HFF-Myc (cell line): ENCODE results near the gene FBXO31.

ENCODE experiments used
- DNase-seq: peaks from one replicate; pipeline ENCODE4 v3.0.0-alpha.2; 2011; ENCODE audit warnings: low read depth; ENCODE audit errors: extremely low read depth
- H3K4me3 ChIP-seq: replicated peaks from 2 replicates; pipeline ENCODE4 v1.5.1; 2011; ENCODE audit warnings: low read depth, mild to moderate bottlenecking, control low read depth, low read length
- TF ChIP-seq, protein P1 (sequence below): IDR thresholded peaks from 2 replicates; pipeline ENCODE4 v1.5.1; 2012; ENCODE audit warnings: mild to moderate bottlenecking, low read depth, low read length, control low read depth; ENCODE audit errors: missing control alignments

Gene FBXO31

DNA sequence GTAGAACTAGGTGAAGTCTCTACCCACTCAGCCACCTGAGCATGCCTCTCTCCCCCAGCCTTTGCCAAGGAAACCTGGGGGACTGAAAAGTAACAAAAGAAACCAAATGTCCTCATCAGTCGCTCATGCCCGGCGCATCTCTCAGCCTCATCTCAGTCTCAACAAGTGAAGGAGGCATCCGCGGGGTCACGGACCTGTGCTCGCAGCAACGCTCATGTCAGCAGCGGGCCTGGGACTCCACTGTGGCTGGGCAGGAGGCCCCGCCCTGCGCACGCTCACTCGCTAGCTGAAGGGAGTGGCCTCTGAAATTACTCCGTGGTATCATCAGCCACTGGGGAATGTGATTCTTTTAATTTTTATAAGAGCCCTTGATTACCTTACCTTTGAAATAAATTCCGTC lies 39.9 kb upstream of the FBXO31 start:
- no peak for DNase-seq
- H3K4me3 ChIP-seq: no peak overlapping the region
- TF ChIP-seq, protein P1, sequence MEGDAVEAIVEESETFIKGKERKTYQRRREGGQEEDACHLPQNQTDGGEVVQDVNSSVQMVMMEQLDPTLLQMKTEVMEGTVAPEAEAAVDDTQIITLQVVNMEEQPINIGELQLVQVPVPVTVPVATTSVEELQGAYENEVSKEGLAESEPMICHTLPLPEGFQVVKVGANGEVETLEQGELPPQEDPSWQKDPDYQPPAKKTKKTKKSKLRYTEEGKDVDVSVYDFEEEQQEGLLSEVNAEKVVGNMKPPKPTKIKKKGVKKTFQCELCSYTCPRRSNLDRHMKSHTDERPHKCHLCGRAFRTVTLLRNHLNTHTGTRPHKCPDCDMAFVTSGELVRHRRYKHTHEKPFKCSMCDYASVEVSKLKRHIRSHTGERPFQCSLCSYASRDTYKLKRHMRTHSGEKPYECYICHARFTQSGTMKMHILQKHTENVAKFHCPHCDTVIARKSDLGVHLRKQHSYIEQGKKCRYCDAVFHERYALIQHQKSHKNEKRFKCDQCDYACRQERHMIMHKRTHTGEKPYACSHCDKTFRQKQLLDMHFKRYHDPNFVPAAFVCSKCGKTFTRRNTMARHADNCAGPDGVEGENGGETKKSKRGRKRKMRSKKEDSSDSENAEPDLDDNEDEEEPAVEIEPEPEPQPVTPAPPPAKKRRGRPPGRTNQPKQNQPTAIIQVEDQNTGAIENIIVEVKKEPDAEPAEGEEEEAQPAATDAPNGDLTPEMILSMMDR: no peak

DNA sequence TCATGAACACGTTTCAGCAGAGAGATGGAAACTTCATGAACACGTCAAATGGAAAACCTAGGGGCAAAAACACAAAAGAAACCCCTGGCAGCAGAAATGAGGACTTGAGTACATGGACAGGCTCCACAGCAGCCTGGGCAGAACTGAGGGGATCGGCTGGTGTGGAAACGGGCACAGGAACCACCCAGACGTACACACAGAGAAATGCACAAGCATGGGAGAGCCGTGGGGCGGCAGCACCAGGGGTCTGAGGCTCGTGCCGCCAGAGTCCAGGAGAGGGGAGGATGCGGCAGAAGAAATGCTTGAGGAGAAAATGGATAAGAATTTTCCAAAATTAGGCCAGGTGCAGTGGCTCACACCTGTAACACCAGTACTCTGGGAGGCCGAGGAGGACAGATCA lies 38.5 kb upstream of the FBXO31 start:
- H3K4me3 ChIP-seq: no peak overlapping the region
- TF ChIP-seq, protein P1: no peak
- no peak for DNase-seq

DNA sequence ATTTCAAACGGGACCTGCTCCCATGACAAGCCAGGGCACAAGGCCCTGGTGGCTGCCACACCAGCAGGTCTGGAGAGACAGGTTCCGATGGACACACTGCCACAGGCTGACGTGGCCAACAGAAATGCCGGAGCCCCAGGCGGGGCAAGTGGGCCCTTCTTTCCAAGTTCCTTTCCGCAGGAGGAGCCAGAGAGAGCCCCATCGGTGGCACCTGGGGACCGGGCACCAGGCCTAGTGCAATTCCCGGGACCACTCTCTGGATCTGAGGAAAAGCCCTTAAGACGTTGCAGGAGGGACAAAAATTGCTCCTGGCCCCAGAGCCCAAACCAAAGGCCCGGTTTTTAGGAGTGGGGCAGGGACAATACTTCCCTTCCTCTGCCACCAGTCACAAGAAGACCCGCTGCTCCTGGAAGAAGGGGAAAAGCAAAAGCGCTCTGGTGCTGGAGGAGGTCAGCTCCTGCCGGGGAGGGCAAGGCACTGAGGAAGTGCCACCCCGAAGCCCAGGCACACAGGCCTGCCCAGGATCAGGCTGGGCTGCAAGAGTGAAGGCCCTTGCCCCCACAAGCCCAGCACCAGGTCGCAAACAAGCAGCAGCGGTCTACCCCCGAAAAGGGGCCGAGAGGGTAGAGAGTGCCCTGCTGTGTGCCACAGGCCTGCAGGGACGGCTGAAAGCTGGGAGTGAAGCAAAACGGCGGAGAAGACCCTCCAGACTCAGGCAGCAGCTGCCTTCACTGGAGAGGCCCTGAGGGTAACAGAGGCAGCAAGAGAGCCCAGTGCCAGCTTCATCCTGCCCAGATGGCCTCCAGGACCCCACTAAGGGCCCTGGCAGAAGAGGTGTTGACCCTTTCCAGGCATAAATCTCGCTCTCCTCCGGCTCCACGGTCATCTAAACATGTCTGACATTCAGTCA lies 37.7 kb upstream of the FBXO31 start:
- TF ChIP-seq, protein P1: no peak
- no peak for DNase-seq
- H3K4me3 ChIP-seq: no peak overlapping the region

DNA sequence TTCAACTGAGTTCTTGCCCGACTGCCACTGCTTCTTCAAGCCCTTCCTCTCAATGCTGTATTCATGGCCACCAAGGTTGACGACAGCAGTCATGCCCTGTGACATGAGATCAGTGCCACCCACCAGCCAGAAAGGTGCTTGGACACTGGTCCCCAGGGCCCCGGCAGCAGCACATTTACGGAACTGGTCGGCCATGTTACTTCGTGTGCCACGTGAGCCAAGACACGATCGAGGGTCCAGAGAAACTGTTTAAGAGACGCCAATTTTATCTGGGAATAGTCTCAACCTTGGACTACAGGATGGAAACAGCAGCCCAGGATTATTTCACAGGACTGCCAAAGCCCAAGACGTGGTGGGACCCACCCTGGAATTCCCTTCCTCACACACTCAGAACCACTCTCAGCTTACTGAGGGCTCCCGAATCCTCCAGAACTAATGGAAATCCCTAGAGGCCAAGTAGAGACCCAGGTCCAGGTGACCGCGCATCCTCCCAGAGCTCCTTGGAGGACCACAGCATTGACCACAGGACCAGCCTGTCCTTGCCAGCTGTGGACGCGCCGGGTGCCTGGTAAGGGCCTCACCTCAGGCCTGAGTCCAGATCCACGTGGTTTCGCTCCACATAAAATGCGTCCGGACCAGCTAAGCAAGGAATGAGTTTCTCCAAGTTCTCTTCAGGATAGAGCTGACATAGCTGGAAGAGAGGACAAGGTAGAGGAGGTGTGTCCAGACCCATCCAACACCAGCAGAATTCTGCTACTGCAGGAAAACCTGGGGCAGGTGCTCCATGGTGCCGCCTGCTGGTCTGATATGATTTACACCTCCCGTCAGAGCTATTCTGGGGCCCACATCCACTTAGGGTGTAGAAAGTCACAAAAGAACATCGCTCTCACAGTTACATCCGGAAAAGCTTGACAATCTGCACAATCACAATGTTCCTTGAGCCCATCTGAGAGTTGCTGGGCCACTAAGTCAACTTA lies 36.7 kb upstream of the FBXO31 start:
- TF ChIP-seq, protein P1: peak; percentile 21
- no peak for DNase-seq
- H3K4me3 ChIP-seq: no peak overlapping the region

DNA sequence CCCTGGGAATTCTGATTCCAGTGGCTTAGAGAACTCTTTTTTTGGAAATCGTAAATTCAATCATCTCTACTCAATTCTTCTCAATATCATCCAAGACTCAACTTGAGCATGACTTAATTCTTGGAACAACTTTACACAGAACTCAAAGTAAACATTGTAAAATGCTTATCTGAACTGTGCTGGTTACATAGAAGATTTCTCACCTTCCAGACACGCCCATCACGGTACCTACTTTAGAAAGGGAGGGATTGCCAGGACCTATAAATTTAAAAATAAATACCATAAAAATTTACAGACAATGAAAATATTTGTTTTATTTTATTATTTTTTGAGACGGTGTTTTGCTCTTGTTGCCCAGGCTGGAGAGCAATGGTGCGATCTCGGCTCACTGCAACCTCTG lies 35.1 kb upstream of the FBXO31 start:
- TF ChIP-seq, protein P1: no peak
- no peak overlapping the region for H3K4me3 ChIP-seq
- DNase-seq: no peak

DNA sequence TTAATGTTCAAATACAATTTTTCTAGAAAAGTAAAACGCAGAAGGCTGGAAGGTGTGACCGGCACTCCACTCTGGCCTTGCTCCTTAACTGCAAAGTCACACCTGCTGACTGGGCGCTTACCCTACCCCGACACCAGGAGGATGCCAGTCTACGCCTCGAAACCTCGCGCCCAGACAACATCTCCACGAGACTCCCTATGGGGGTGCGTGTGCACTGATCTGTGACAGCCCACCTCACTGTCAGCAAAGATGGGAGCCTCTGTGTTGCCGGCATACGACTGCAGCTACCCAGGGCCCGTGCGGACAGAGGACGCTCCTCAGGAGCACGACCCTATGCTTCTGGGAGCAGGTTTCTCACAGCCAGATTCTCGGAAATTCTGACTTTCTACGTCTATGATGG lies 34.6 kb upstream of the FBXO31 start:
- no peak overlapping the region for H3K4me3 ChIP-seq
- TF ChIP-seq, protein P1: no peak
- DNase-seq: no peak
